GM21447 (cell line): Measurements from ENCODE around the gene S100G.
"Not testable (repeated sequence)": the region's sequence is repeated elsewhere in the genome, so short reads cannot be mapped to it uniquely, and the experiment has no call there.

ENCODE experiments used
- ATAC-seq: cut with Tn5 transposase; IDR thresholded peaks from one replicate; pipeline ENCODE4 v1.9.1; 2021; ENCODE audit not compliant: unreplicated experiment

S100G gene, protein sequence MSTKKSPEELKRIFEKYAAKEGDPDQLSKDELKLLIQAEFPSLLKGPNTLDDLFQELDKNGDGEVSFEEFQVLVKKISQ

DNA sequence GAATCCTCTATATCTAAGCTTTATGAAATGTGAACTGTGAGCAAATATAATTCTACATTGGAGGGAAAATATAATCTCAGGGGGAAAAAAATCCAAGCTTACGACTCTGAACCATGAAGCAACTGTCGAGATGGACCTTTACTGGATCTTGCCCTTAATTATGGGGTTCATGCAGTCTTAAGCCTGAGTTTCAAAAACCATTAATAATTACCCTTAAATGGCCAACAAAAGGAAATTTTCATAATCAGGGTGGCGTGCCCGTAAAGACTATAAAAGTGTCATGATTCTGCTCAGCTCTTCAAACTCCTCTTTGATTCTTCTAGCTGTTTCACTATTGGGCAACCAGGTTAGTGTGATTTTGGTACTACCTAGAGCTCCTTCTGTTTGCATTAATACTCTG lies at the start of gene S100G:
Gene S100G (plus strand): TSS at position 301 of the 400 bp plus-strand sequence. CDS start 849 bp downstream, outside the sequence.
- ATAC-seq = no peak

DNA sequence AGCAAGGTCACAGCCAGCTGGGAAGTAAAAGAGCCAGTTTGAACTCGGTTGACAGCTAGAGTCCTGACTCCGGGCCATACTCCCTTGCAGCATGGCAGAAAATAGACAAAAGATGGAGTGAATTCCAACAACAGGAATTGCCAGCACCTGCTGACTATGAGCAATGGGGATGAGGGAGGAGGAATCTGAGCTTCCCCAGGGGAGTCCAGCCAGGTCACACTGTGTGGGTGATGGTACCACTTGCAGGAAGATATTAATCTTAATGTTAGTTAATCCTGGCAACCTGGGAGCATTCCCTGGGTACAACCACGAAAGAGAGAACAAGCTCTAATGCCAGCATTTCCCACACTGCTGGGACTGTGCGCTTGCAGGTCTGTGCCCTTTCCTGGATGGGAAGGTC lies 48.1 kb upstream of the S100G start:
- no peak for ATAC-seq

DNA sequence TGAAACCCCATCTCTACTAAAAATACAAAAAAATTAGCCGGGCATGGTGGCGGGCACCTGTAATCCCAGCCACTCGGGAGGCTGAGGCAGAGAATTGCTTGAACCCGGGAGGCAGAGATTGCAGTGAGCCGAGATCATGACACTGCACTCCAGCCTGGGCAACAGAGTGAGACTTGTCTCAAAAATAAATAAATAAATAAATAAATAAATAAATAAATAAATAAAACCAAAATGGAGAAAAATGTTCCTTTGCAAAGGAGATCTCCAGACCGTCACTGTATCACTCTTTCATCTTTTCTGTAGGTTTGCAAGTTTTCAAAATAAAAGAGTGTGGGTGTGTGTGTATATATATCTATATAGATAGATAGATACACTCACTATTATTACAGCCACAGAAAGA lies 46.7 kb upstream of the S100G start:
- ATAC-seq = not testable (repeated sequence)

DNA sequence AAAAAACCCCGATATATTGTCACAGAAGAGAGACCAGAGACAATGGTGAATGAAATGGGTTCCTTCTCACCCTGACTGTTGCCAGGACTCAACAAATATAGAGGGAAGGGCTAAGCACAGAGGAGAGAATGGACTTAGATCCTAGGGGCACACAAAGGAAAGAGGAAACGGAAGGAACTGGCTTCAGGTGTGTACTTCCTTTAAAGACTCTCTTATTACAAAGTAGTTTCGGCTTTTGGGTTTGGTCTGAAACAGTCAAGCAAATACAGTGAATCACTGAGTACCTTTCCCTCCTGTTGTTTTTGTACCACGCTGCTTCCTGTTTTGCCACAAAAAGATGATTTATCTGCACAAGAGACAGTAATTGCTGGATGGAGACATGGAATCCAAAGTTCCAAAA lies 46.1 kb upstream of the S100G start:
- no peak for ATAC-seq

DNA sequence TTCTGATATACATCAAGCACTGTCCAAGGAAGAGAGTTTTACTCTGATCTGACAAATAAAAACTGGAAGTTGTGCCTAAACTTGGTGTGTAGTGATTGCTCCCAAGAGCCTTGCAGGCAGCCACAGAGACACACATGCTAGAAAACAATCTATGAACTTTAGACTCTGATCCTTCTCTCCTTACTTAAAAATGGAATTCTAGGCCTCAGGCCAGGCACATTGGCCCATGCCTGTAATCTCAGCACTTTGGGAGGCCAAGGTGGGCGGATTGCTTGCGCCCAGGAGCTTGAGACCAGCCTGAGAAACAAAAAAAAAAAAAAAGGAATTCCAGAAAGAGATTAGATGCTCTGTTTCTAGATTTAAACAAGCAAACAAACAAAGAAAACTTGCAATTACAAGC lies 45.6 kb upstream of the S100G start:
- ATAC-seq = no peak

DNA sequence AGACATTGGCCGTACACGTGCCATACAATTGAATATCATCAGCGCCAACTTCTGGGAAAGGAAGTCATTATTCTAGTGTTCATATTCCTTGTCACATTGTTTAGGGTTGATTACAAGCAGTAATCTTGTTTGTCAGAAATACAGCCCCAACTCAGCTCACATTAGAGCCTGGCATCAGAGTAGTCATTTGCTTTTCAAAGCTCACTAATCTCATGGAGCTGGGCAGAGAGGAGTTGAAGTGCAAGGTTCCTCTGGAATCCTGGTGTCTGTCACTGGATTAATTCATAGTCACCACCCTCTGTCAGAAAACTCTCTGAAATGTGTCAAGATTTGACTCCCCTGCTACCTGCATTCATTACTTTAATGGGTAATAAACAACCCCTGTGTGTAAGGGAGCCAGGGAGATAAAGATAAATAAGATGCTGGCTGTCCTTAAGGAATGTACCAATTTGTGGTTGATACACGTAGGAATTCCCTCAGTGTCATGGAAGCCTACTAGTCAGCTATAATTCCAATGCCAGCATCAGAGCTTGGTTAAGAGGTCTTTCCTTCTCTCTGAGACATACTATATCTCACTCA lies 43.7 kb upstream of the S100G start:
- ATAC-seq = no peak

DNA sequence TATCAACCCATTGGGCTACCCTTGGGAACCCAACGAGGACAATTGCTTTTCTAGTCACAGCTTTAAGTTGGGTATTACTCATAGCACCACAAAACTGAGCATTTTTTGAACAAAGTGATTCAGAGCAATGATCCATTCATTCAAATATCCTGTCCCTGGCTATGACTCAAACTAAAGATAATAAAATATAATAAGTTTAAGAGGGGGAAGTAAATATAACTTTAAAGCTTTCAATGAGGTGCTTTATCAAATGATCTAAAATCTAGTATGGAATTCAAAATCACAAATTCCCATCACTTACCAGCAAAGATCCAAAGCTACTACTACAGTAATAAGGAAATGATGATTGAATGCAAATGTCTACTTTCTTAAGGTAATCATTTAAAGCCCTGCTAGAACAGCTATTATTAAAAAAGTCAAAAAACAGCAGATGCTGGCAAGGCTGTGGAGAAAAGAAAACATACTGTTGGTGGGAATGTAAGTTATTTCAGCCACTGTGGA lies 39.8 kb upstream of the S100G start:
- no peak for ATAC-seq

DNA sequence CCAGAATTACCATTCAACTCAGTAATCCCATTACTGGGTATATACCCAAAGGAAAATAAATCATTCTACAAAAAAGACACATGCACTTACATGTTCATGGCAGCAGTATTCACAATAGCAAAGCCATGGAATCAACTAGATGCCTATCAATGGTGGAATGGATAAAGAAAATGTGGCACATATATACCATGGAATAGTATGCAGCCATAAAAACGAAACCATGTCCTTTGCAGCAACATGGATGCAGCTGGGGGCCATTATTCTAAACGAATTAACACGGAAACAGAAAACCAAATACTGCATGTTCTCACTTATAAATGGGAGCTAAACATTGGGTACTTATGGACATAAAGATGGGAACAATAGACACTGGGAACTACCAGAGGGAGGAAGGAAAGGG lies 39.3 kb upstream of the S100G start:
- not testable (repeated sequence) for ATAC-seq

DNA sequence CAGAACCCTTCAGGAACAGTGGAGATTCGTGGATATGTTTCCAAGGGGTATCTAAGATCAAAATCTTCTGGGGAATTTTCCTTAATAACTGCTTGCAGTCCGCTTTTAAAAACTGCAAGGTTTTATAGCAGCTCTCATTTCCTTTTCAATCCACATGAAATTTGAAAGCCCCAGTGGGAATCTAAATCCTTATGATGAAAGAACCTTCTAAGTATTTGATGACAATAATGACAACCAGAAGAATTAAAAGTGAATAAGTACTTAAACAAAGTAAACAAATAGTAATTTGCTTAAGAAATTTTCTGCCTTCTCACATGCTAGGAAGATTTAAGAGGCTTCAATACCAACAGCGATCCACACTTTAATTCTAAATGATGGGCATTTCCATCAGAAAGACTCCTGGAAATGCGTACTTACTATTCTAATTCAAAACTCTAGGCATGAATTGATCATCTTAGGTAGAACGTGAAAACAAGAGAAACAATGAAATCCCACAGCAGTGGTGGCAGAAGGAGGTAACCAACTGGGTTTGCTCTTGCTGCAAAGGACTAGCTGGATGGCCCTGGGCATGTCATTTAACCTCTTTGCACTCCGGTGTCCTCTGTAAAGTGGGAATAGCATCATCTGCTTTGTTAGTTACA lies 37.6 kb upstream of the S100G start:
- ATAC-seq = no peak

DNA sequence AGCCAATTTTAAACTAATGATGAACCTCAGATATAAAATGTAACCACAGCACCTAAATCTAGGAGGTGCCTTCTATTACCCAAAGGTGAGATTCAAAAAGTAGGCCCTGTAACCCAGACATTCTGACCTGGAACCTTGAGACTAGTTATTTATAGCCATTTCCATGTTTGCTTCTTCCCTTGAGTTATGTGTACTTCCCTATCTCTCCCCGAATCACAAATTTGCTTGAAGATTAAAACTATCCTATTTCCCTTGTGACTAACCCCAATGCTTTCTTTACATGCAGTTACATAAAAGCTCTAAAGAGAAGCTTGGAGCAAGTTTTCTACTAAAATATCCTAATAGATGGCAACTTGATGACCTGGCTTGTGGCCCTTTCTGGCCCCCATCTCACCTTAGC lies 32.6 kb upstream of the S100G start:
- no peak for ATAC-seq

DNA sequence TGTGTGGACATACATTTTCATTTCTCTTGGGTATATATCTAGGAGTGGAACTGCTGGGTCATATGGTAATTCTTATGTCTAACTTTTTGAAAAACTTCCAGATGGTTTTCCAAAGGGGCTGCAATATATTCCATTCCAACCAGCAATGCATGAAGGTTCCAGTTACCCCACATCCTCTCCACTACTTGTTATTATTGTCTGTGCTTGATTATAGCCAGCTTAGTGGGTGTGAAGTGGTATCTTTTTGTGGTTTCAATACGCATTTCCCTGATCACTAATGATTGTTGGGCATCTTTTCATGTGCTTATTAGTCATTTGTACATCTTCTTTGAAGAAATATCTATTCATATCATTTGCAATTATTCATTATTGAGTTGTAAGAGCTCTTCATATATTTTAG lies 31.5 kb upstream of the S100G start:
- no peak for ATAC-seq

DNA sequence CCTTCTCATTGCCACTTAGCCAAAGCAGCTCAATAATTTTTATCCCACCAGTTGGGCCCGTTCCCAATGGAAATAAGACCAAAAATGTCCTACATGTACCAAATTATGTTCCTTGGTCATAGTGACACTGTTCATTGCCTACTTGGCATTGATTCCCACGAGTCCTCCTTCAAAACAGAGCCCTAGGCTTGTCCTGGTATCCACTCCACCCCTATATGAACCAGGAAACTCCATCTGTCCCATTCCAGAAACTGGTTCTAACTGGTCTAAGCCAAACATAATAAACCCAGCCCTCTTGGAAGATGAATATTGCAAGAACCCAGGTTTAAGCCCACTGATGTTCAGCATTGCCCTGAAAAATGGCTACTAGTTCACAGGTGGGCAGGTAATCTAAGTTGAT lies 30.9 kb upstream of the S100G start:
- no peak for ATAC-seq

DNA sequence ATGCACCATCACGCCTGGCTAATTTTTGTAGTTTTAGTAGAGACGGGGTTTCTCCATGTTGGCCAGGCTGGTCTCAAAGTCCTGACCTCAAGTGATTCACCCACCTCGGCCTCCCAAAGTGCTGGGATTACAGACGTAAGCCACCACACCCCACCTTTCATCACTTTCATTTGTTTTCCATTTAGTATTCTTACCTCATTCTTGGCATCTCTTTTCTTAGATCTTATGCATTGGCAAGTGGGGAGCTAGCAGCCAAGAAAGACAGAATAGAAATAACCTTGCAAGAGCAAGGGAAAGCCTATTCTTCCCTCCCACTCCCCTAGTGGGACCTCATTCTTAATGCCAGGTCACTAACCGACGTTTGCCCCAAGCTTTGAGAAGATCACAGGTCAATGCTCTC lies 21.4 kb upstream of the S100G start:
- ATAC-seq = not testable (repeated sequence)

DNA sequence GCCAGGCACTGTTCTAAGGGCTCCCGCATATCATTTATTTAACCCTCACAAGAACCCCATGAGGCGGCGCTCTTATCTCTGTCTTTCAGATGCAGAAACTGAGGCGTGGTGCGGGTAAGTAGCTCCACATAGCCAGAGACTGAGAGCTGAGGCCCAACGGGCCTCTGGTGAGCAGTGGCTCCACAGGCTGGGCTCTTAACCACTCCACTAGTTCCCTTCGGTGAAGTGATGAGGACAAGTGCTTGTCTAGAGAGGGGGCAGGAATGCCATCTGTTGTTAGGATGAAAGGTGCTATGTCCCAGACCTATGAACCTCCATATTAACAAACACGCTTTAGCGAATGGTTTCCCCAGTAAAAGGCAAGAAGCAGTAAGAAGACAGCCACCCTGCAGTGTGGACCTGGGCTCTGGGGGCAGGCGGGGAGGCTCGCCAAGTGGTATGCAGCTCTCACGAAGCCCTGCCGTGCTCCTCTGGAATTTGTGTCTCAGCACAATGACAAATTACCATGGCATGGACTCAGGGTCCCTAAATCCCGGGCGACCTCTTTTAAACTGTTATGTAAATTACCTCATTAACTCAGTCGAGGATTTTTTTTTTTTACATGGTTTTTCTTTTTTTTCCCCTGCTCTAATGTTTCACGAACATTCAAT lies 20.9 kb upstream of the S100G start:
- ATAC-seq = no peak

DNA sequence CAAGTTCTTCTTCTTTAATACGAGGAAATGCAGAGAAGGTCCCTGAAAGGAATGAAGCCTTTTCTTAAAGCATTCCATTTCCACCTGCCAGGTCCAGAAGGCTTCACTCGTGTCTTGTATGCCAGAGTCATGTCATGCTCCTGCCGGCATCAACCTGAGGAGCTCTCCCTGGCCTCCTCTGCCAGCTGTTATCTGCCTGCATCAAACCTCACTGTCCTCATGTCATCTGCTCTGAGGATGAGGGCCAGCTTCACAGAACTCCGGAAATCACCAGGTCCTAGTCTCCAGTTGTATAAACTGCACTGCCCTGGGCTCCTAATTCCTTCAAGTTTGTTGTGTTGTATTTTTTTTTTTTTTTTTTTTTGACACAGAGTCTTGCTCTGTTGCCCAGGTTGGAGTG lies 20.0 kb upstream of the S100G start:
- no peak for ATAC-seq

DNA sequence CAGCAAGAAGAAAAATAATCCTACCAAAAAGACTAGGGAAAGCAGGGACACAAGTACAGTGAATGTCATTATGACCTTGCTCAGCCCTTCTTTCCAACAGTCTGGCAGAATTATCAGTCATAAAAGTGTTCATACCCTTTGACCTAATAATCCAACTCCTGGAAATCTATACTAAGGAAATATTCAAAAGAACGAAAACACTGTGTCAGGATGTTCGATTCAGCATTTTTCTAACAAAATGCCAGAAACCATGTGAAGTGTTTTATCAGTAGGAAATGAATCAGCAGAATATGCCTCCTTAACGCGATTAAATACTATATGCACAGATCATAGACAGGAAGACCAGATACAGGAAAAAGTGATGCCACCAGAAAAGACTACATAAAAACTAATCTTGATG lies 16.2 kb upstream of the S100G start:
- no peak for ATAC-seq

DNA sequence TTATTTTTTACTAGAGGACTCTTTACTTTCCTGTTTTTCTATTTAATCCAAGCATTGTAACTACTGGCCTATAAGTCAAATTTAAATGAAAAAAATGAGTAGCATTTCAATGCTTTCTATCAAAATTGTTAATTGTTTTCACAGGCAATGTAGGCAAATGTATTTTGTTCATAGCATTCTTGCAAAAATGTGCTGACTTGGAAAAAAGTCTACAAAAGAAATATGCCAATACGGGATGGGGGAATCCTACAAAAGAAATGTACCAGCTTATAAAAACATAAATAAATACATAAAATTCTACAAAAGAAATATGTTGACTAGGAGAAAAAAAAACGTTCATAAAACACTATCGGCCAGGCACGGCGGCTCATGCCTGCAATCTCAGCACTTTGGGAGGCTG lies 14.9 kb upstream of the S100G start:
- no peak for ATAC-seq

DNA sequence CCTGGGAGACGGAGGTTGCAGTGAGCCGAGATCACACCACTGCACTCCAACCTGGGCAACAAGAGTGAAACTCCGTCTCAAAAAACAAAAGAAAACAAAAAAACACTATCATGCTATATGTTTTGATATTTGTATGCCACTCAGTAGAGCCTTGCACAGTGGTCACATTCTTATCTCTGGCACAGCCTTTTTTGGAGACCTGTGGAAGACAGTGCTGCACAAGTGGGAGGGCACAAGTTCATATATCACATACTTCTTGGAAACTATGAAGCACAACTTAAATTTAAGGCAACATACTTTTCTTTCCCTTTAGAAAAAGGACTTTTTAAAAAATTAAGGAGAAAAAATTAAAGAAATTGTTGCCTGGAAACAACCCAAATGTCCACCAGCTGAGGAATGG lies 14.4 kb upstream of the S100G start:
- ATAC-seq = no peak

DNA sequence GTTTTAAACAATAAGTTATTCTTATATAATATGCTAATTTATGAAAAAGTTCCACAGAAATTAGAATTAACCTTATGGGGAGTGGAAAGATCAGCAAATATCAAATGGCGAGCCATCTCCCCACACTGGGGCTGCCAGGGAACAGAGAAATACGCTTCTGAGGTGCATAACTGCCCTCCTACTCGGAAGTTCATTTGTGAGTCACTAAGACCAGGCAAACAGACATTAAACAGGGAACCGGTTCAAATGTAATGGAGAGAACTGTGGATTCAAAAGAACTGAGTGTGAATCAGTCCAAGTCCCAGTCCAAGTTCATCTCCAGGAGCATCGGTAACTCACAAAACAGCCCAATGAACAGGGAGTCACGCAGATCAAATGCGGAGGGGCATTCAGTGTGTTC lies 11.4 kb upstream of the S100G start:
- no peak for ATAC-seq

DNA sequence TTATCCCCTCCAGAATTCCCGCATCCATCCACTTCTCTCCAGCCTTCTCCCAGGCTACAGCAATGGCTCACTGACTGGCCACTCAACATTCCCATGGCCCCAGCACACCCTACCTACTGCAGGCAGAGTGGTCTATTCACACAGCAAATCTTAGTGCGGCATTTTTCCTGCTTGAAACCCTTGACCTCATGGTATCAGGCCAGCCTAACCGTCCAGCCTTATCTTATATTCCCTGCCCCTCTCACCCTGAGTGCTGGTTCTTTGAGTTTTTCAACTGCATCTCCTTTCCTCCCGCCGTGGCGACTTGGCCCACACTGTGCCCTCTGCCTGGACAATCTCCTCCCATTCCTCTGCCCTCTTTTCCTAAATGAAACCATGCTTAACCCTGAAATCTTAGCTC lies 10.0 kb upstream of the S100G start:
- no peak for ATAC-seq

DNA sequence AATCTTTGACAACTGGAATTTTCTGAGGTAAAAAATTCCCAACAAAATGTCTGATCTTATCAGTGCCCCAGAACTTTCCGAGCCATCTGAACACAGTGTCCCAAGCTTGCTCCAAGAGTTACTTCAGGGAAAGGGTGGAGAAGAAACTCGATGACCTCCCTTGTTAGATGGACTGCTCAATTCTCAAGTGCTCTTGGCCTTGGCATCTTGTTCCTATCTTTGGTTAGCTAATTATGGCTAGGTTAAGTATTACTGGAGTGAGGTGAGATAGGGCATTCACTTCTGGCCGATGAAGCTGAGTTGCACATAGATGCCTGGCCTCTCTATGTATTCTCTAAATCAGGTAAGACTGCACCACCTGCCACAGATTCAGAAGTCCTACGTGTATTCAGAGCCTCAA lies 9.1 kb upstream of the S100G start:
- no peak for ATAC-seq

DNA sequence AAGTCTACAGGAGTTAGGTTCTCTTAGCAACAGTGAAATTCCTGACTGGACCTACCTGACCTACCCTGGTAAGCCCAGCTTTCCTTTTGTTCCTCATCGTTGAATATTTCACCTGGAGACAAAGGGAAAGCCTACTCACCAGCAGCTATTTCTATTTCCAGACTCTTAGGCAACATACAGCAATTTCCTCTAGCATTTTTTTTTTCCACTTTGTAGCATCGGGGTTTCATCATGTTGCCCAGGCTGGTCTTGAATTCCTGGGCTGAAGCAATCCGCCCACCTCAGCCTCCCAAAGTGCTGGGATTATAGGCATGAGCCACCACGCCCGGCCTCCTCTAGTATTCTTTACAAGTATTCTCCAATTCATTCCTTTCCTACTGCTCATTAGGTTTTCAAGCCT lies 6.8 kb upstream of the S100G start:
- ATAC-seq = no peak
